Ishikawa (cell line): Measurements from ENCODE around the gene ORMDL3.

Experiments
- CREB1 ChIP-seq: IDR thresholded peaks from 2 replicates; pipeline ENCODE4 v1.6.1; 2012; ENCODE audit warnings: low read depth
- EGR1 ChIP-seq: IDR thresholded peaks from 2 replicates; pipeline ENCODE4 v1.6.1; 2012
- EP300 ChIP-seq: IDR thresholded peaks from 2 replicates; pipeline ENCODE4 v1.6.1; 2012; ENCODE audit warnings: borderline replicate concordance
- TAF1 ChIP-seq: IDR thresholded peaks from 2 replicates; pipeline ENCODE4 v1.6.1; 2012; ENCODE audit warnings: low read depth, mild to moderate bottlenecking
- TF ChIP-seq, protein P1 (sequence below): IDR thresholded peaks from 2 replicates; pipeline ENCODE4 v1.6.1; 2012

DNA sequence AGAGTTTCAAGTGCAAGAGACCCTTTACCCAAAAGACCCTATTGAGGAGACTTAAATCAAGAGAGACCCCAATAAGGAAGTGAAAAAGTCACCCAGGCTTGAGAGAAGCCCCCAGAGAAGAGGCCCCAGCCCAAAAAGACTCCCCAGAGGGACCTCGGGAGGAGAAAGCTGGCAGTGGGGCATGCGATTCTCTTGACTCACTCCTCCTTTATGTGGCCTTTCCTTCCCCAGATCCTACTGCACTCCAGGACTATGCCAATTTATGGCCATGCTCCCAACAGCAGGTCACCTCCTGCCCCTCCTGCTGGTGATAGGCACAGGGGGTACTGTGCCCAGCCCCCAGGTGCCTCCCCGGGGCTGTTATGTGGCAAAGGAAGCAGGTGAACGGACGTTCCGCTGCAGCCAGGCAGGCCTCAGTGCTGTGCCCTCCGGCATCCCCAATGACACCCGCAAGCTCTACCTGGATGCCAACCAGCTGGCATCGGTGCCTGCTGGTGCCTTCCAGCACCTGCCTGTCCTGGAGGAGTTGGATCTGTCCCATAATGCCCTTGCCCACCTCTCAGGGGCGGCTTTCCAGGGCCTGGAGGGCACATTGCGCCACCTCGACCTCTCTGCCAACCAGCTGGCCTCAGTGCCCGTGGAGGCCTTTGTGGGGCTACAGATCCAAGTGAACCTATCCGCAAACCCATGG is 16.4 kb upstream of the ORMDL3 start:
- no peak for TF ChIP-seq CREB1
- no peak for TF ChIP-seq TAF1
- no peak for TF ChIP-seq EP300
- TF ChIP-seq, protein P1, sequence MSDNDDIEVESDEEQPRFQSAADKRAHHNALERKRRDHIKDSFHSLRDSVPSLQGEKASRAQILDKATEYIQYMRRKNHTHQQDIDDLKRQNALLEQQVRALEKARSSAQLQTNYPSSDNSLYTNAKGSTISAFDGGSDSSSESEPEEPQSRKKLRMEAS = no peak
- no peak for TF ChIP-seq EGR1
